NCI-H2196 treated with DMSO at 0.1 percent for 48 hours (cell line): ENCODE measurements around the gene KCNE4.
A peak's percentile ranks its signal among the peaks of the same experiment; 100 is the strongest.
"Not testable (repeated sequence)": the region's sequence is repeated elsewhere in the genome, so short reads cannot be mapped to it uniquely, and the experiment has no call there.

Experiments used
- DNase-seq: peaks from one replicate; lab custom pipeline; 2025; ENCODE audit not compliant: unreplicated experiment; lab: John Stamatoyannopoulos, UW

Gene KCNE4

DNA sequence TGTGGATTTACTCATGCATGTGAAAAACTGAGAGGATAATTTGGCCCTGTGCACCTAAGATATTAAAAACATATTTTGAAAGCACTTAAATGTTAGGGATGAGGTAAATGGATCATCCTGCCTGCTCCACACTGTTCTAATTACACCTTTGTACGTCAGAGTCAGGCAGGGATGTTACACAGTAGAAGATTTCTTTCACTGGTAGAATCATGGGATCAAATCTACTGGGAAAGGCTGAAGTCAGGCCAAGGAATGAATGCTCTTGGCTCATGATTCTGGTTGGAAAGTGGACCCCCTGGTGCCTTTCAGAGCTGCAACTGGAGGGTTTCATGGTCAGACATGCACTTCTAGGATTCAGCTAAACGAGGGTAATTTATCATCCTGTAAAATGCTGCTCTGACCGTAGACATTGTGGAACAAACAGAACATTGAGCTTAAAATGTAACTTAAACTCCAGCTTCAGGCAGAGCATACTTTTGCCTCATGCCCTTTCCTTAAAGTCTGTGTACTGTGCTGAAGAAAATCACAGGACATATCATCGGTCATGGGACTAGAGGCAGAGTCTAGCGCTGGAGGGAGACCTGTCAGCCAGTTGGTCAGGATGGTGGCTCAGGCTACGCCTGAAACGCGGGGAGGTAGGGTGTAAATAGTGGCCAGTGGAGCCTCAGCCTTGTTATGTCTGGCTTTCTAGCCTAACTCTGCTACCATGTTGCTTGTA lies 4.9 kb downstream of the KCNE4 start:
- DNase-seq: no peak

GRCh38 chr2:223057569-223057968 lies 5.6 kb downstream of the KCNE4 start:
- no peak for DNase-seq

- peak; percentile 28 for DNase-seq
Observed at GRCh38 chr2:223058952-223059716, 7.1 kb downstream of the KCNE4 start.

GRCh38 chr2:223060201-223060825 lies 8.3 kb downstream of the KCNE4 start:
- DNase-seq: no peak

- no peak for DNase-seq
Observed at GRCh38 chr2:223062396-223062795, 10.4 kb downstream of the KCNE4 start.

- DNase-seq: no peak
Observed at GRCh38 chr2:223065107-223065506, 13.1 kb downstream of the KCNE4 start.

GRCh38 chr2:223066721-223067120 lies 14.7 kb downstream of the KCNE4 start:
- DNase-seq: no peak

GRCh38 chr2:223068071-223068470 lies 16.1 kb downstream of the KCNE4 start:
- no peak for DNase-seq

GRCh38 chr2:223069465-223069864 lies 17.5 kb downstream of the KCNE4 start:
- no peak for DNase-seq

- DNase-seq: no peak
Observed at GRCh38 chr2:223069988-223070387, 18.0 kb downstream of the KCNE4 start.

DNA sequence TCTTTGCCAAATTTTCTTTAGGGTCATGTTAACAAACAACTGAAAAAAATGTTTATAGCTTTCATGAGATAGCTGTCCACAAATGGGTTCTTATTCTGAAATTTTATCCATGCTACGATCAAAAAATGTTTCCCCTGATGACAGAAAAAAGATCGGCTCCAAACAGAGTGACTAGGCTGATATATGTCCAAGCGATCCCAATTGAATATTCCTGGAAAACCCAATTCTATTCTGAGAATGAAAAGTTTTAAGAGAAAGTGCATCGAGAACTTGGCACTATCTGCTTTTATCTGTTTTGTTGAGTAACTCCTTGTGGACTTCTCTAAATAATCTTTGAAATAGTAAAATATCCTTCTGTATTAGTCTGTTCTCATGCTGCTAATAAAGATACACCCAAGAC lies 19.1 kb downstream of the KCNE4 start:
- no peak for DNase-seq

GRCh38 chr2:223072826-223073225 lies 20.8 kb downstream of the KCNE4 start:
- DNase-seq: no peak

DNA sequence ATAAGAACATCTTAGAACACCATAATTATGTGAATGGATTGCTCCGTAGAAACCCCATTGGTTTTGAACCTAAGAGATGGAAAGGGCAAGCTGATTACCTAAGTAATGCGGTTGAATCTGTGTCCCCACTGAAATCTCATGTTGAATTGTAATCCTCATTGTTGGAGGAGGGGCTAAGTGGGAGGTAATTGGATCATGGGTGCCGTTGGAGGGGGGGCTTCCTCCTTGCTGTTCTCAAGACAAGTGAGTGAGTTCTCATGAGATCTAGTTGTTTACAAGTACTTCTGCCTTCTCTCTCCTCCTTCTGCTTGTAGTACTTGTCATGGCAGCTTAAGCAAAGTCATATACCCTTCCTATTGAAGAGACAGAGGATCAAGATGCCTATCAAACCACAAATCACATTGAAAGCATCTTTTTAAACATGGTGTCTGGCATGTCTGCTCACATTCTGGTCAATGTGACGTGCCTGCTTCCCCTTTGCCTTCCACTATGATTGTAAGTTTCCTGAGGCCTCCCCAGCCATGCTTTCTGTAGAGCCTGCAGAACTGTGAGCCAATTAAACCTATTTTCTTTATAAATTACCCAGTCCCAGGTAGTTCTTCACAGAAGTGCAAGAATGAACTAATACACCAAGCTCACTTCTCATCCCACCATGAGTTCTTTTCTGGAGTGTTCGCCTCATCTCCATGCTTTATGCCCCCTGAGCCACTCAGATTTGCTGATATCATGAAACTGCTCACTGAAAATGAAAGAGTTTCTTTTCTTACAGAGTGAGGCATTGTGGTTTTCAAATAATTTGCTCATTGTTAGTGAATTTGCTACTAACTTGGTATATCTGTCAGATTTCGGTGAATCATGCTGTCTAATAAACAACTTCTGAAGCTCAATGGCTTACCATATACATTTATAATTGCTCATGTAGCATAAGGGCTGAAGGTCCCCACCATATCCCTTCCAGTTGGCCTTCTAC lies 23.6 kb downstream of the KCNE4 start:
- DNase-seq: no peak

DNA sequence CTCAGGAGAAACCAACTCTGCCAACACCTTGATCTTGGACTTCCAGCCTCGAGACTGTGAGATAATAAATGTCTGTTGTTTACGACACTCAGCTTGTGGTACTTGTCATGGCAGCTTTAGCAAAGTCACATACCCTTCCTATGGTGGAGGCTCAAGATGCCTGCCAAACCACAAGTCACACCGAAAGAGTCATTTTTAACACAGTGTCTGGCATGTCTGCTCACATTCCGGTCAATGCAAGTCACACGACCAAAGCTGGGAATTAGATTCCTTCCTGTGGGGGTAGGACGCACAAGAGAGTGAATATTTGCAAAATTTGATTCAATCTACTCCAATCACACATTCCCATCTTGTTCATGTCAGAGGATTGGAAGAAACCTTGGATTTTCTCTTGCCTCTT lies 24.6 kb downstream of the KCNE4 start:
- DNase-seq: no peak

DNA sequence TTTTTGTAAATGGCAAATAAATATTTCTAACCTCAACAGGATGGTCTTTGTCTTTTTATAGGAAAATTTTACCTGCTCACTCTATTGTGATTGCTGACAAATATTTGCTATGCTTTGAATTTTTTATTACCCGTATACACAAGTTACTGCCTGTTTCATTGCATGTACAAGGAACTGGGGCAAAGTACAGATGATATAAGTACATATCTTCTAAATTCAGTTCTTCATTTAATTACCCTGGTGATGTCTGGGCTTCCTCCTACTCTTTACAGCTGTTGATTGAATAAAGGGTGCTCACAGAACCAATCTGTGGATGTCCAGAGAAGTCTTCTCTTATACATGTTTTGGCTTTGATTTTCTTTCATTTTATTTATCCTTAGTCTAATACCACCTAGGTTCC lies 26.5 kb downstream of the KCNE4 start:
- no peak for DNase-seq

- no peak for DNase-seq
Observed at GRCh38 chr2:223079378-223079777, 27.4 kb downstream of the KCNE4 start.

GRCh38 chr2:223079925-223080324 lies 27.9 kb downstream of the KCNE4 start:
- DNase-seq: no peak

DNA sequence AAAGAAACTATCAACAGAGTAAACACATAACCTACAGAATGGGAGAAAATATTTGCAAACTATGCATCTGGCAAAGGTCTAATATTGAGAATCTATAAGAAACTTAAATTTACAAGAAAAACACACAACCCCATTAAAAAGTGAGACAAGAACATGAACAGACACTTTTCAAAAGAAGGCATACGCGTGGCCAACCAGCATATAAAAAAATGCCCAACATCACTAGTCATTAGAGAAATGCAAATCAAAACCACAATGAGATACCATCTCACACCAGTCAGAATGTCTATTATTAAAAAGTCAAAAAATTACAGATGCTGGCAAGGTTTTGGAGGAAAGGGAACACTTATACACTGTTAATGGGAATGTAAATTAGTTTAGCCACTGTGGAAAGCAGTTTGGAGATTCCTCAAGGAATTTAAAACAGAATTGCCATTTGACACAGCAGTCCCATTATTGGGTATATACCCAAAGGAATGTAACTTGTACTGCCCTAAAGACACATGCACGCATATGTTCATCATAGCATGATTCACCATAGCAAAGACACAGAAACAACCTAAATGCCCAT lies 28.9 kb downstream of the KCNE4 start:
- not testable (repeated sequence) for DNase-seq

DNA sequence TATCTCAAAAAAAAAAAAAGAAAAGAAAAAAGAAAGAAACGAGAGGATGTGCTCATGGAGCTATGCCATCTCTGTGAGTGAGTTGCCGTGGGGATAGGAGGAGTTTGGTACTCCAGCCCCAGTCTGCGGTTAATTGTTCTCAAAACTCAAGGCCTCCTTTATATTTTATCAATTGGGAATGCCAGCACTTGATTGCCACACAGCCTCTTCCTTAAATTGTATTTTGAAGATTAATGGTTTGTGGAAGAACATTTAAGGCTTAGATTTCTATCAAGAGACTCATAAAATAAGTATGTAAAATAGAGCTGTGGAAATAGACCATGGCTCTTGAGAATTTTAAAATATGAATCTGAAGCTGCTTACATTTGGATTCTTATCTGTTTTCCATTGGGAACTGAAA lies 29.8 kb downstream of the KCNE4 start:
- DNase-seq: no peak

GRCh38 chr2:223082706-223083105 lies 30.7 kb downstream of the KCNE4 start:
- DNase-seq: no peak
